ENCODE results near the gene NHSL1.

Gene NHSL1

GRCh38 chr6:138520463-138520862 lies 21.2 kb upstream of the NHSL1 start:
- no peak for TF ChIP-seq JUND (IDR thresholded peaks at IDR 0.05; ENCODE audit: low read depth)
- in situ Hi-C loops (cut with HindIII; ENCODE audit: low pct_unique_long_range_greater_than_20kb, low sequenced_read_pairs), result no loop called here

GRCh38 chr6:138518054-138518453 lies 18.8 kb upstream of the NHSL1 start:
- TF ChIP-seq JUND (IDR thresholded peaks at IDR 0.05; ENCODE audit: low read depth), result no peak
- in situ Hi-C loops (cut with HindIII; ENCODE audit: low pct_unique_long_range_greater_than_20kb, low sequenced_read_pairs), result no loop called here
- DNase-seq (ENCODE audit: low read depth in 1 of 2, low spot score in 1 of 2), result no peak

More at GRCh38 chr6:138520463-138520862, 21.2 kb upstream of the NHSL1 start:
- DNase-seq (ENCODE audit: low read depth in 1 of 2, low spot score in 1 of 2), result peak in 1 of 2 experiments; percentile 13

DNA sequence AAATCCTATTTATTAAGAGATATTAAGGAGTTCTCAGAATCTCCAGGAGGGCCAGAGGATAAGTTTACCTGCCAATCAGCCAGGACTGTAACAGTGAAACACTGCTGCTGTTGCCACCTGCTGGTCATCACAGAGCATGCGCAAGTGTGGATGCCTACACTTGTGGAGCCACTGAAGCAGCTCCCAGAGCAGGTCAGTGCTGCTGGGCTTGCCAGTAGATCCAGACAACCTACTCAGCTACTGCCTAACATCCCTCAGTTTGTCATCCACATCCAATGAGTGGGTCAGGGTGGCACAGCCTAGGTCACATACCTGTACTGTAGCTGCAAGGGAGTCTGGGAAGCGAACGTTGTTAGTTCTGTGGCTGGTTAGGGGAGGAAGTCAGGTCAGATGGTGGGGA lies 18.3 kb upstream of the NHSL1 start:
- in situ Hi-C loops (cut with HindIII; ENCODE audit: low pct_unique_long_range_greater_than_20kb, low sequenced_read_pairs), result no loop called here
- peak; percentile 21 to 61 for DNase-seq (ENCODE audit: low read depth in 1 of 2, low spot score in 1 of 2)
- TF ChIP-seq JUND (IDR thresholded peaks at IDR 0.05; ENCODE audit: low read depth), result no peak

DNA sequence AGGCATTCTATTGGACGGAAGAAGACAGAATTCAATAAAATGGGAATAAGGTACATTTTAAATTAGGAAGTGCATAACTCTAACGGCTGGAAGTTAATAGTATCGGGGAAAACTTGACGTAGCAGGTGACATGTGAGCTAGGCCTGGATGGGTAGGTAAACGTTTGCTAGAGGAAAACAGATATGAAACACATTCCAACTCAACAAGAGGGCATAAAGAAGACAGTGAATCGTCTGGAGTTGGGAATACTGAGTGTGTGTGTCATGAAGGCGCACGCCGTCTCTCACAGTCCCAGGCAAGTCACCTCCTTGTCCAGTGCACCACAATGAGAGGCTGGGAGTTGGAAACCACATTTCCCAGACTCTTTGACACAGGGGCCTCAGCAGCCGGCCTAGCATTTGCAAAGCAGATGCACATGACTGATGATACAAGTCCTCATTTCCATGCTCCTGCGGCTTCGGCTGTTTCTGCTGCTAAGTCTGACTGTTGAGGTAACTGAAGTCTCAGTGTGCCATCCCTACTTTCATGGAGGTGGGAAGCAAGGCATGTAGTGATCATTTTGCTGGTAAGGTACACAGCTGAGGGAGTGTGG lies 16.5 kb upstream of the NHSL1 start:
- in situ Hi-C loops (cut with HindIII; ENCODE audit: low pct_unique_long_range_greater_than_20kb, low sequenced_read_pairs), result no loop called here
- no peak for TF ChIP-seq JUND (IDR thresholded peaks at IDR 0.05; ENCODE audit: low read depth)
- no peak for DNase-seq (ENCODE audit: low read depth in 1 of 2, low spot score in 1 of 2)

DNA sequence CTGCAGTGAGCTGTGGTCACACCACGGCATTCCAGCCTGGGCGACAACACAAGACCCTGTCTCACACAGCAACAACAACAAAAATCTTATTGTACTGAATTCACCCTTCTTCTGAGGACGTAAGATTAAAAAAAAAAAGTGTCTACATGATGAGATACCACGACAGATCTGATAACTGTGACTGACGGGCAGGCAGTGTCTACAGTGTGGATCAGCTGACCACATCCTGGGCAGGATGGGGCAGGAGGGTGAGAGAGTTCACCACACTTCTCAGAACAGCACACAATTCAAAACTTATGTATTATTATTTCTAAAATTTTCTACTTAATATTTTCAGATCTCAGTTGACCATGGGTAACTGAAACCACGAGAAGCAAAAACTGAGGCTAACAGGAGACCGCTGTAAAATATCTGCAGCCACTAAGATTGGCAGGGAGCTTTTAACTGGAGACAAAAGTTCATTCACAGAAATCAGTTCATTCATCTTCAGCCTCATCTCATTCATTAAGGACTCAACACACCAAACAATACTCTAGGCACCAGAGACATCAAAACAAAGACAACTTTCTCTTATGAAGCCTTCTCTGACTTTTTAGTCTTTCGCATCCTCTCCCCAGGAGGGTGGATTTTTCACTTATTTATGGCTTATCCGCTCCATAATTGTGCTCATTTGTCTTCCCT lies 15.7 kb upstream of the NHSL1 start:
- no peak for TF ChIP-seq JUND (IDR thresholded peaks at IDR 0.05; ENCODE audit: low read depth)
- DNase-seq (ENCODE audit: low read depth in 1 of 2, low spot score in 1 of 2), result no peak
- in situ Hi-C loops (cut with HindIII; ENCODE audit: low pct_unique_long_range_greater_than_20kb, low sequenced_read_pairs), result no loop called here

DNA sequence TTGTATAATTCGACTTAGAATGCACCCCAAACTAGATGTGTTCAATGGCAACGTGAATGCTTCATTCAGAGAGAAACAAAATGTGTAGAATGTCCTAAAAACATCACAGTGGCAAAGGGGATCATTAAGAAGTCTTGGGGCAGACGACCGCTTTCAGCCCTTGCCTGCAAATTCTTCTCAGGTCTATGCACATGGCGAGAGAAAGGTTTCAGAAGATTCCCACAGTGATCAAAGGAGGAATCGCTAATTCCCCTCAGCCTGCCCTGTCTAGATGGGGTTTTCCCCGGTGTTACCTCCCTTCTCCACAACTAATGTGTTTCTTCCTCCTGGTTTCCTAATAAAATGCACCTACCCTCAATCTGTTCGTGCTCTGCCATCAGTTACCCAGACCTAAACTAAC lies 13.3 kb upstream of the NHSL1 start:
- no peak for DNase-seq (ENCODE audit: low read depth in 1 of 2, low spot score in 1 of 2)
- in situ Hi-C loops (cut with HindIII; ENCODE audit: low pct_unique_long_range_greater_than_20kb, low sequenced_read_pairs), result no loop called here
- TF ChIP-seq JUND (IDR thresholded peaks at IDR 0.05; ENCODE audit: low read depth), result no peak

- DNase-seq (ENCODE audit: low read depth in 1 of 2, low spot score in 1 of 2), result no peak
- no peak for TF ChIP-seq JUND (IDR thresholded peaks at IDR 0.05; ENCODE audit: low read depth)
- in situ Hi-C loops (cut with HindIII; ENCODE audit: low pct_unique_long_range_greater_than_20kb, low sequenced_read_pairs), result no loop called here
Observed at GRCh38 chr6:138510093-138510492, 10.8 kb upstream of the NHSL1 start.

DNA sequence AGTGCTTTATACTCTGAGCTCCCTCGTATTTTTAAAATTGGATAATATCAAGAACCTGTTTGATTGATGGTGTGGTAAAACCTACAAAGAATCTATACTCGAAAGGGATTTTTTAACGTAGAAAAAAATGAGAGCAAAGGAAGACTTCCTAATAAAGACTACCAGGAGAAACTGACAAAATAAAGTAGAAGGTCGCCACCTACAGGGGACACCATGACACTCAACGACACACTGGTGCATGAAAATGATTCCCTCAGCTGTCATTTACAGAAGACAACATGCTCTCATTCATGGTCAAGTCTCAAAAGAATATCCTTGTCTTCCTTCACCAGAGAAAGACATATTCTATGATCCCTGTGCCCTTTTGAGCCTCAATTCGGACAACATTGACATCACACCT lies 10.1 kb upstream of the NHSL1 start:
- TF ChIP-seq JUND (IDR thresholded peaks at IDR 0.05; ENCODE audit: low read depth), result no peak
- in situ Hi-C loops (cut with HindIII; ENCODE audit: low pct_unique_long_range_greater_than_20kb, low sequenced_read_pairs), result no loop called here
- DNase-seq (ENCODE audit: low read depth in 1 of 2, low spot score in 1 of 2), result peak; percentile 15 to 65

DNA sequence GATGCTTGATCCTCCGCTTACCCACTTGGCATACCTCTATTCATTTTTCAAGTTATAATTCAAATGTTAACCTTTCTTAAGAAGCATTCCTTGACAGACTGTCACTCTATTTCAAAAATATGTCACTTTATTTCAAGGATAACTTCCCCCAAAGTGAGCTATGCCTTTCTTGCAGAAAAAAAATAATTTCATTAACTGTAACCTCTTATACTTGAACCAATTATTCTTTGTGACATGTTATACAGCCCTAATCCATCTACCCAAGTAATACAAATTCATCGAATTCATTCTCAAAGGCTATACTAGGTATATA lies 9.3 kb upstream of the NHSL1 start:
- no peak for TF ChIP-seq JUND (IDR thresholded peaks at IDR 0.05; ENCODE audit: low read depth)
- in situ Hi-C loops (cut with HindIII; ENCODE audit: low pct_unique_long_range_greater_than_20kb, low sequenced_read_pairs), result no loop called here

DNA sequence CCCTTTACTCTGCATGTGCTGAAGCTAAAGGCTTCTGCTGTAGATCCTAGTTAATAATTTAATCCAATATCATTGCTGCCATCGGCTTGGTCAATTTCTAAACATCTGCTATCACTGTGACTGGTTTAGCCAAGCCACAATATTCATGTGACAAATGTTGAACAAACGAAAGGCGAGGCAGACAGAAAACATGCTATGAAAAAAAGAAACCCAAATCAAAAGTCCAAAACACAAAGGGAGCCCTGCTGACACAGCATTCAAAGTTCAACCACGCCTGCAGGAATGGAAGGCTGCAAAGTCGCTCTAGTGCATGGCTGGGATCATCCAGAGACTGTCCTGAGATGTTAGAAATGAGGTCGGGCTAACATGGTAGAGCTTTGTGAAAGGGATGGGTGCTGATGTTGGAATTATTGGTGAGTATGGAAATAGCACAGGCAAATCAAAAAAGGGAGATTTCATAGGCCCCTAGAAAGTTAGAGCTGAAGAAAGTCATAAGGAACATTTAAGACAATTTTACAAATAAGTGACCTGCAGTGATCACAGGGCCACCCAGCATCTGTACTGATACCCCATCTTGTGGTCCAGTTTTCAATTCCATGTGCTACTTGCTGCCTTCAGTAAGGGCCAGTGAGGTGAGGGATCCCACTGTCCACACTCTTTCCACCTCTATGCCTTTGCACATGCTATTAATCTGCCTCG lies 8.8 kb upstream of the NHSL1 start:
- no peak for DNase-seq (ENCODE audit: low read depth in 1 of 2, low spot score in 1 of 2)
- in situ Hi-C loops (cut with HindIII; ENCODE audit: low pct_unique_long_range_greater_than_20kb, low sequenced_read_pairs), result no loop called here
- TF ChIP-seq JUND (IDR thresholded peaks at IDR 0.05; ENCODE audit: low read depth), result no peak

More for the DNA sequence above, 9.3 kb upstream of the NHSL1 start:
- no peak for DNase-seq (ENCODE audit: low read depth in 1 of 2, low spot score in 1 of 2)

DNA sequence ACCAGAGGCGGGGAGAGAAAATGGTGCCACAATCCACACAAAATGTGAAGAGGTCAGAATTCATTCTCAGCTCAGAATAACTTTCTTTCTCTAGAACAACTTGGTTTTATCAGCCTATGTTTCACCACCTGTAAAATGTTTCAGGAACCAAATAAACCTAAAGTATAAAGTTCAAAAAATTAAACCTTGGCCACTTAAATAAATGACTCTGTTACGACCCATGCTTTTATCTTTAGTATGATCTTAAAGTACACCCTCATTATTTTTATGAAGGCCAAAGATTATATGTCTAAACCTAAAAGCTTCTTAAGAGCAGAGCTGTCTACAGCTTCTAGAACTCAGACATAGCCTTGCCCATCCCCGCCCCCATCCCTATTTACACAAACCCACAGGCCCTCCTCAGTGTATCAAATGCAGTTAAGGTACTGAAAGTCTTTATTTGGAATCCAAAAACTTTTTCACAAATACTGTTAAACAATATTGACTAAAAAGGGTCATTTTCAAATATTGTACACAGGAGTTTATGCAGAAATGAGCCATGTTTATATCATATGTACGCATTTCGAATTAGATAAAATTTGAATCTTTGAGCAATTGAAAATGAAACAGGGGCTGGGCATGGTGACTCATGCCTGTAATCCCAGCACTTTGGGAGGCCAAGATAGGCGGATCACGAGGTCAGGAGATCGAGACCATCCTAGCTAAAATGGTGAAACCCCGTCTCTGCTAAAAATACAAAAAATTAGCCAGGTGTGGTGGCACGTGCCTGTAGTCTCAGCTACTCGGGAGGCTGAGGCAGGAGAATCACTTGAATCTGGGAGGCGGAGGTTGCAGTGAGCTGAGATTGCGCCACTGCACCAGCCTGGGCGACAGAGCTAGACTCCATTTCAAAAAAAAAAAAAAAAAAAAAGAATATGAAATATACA lies 5.7 kb upstream of the NHSL1 start:
- no peak for DNase-seq (ENCODE audit: low read depth in 1 of 2, low spot score in 1 of 2)
- in situ Hi-C loops (cut with HindIII; ENCODE audit: low pct_unique_long_range_greater_than_20kb, low sequenced_read_pairs), result no loop called here
- no peak for TF ChIP-seq JUND (IDR thresholded peaks at IDR 0.05; ENCODE audit: low read depth)

DNA sequence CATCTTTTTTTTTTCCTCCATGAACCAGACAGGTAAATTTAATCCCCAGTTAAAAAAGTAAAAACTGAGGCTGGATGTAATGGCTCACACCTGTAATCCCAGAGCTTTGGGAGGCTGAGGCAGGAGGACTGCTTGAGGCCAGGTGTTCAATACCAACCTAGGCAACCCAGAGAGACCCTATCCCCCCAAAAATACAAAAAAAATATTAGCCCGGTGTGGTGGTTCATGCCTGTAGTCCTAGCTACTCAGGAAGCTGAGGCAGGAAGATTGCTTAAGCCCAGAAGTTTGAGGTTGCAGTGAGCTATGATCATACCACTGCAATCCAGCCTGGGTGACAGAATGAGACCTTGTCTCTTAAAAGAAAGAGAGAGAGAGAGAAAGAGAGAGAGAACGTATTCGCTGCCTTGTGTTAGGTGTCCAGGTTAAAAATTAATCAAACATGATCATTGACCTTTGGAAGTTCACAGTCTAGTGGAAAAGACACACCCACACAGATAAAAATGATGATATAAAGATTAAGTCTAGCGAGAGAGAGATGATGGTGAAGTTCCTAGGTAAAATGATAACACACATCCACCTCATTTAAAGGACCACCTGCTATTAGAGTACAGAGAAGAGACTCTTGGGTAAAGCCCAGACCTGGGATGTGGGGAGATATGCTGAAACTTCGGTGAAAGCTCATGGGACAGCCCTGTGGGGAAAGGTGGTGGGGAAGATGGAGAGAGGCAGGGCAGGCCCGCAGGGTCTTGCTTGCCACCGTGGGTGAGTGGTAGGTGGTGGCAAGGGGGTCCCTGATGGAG lies 4.8 kb upstream of the NHSL1 start:
- no peak for DNase-seq (ENCODE audit: low read depth in 1 of 2, low spot score in 1 of 2)
- in situ Hi-C loops (cut with HindIII; ENCODE audit: low pct_unique_long_range_greater_than_20kb, low sequenced_read_pairs), result no loop called here
- TF ChIP-seq JUND (IDR thresholded peaks at IDR 0.05; ENCODE audit: low read depth), result no peak

All from T47D (cell line).